ENCODE results near the gene COL21A1.

Gene COL21A1

GRCh38 chr6:56027865-56028264 is 219.5 kb downstream of the COL21A1 start:
- in situ Hi-C loops (cut with HindIII; ENCODE audit: low sequenced_read_pairs): no loop called here
- H3K4me3 ChIP-seq (ENCODE audit: low read depth, low read length): no peak overlapping the region
- no peak for DNase-seq (ENCODE audit: low read depth)
- TF ChIP-seq, protein P1, sequence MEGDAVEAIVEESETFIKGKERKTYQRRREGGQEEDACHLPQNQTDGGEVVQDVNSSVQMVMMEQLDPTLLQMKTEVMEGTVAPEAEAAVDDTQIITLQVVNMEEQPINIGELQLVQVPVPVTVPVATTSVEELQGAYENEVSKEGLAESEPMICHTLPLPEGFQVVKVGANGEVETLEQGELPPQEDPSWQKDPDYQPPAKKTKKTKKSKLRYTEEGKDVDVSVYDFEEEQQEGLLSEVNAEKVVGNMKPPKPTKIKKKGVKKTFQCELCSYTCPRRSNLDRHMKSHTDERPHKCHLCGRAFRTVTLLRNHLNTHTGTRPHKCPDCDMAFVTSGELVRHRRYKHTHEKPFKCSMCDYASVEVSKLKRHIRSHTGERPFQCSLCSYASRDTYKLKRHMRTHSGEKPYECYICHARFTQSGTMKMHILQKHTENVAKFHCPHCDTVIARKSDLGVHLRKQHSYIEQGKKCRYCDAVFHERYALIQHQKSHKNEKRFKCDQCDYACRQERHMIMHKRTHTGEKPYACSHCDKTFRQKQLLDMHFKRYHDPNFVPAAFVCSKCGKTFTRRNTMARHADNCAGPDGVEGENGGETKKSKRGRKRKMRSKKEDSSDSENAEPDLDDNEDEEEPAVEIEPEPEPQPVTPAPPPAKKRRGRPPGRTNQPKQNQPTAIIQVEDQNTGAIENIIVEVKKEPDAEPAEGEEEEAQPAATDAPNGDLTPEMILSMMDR (IDR thresholded peaks at IDR 0.05; ENCODE audit: low read depth, low read length, missing control alignments): no peak

GRCh38 chr6:56026455-56027180 is 220.8 kb downstream of the COL21A1 start:
- TF ChIP-seq, protein P1 (IDR thresholded peaks at IDR 0.05; ENCODE audit: low read depth, low read length, missing control alignments): no peak
- H3K4me3 ChIP-seq (ENCODE audit: low read depth, low read length): no peak overlapping the region
- in situ Hi-C loops (cut with HindIII; ENCODE audit: low sequenced_read_pairs): no loop called here
- no peak for DNase-seq (ENCODE audit: low read depth)

- TF ChIP-seq, protein P1 (IDR thresholded peaks at IDR 0.05; ENCODE audit: low read depth, low read length, missing control alignments): no peak
- no peak overlapping the region for H3K4me3 ChIP-seq (ENCODE audit: low read depth, low read length)
- no peak for DNase-seq (ENCODE audit: low read depth)
- in situ Hi-C loops (cut with HindIII; ENCODE audit: low sequenced_read_pairs): no loop called here
Measured at GRCh38 chr6:56025795-56026194, 221.6 kb downstream of the COL21A1 start.

GRCh38 chr6:56024931-56025330 is 222.4 kb downstream of the COL21A1 start:
- in situ Hi-C loops (cut with HindIII; ENCODE audit: low sequenced_read_pairs): no loop called here
- no peak for DNase-seq (ENCODE audit: low read depth)
- H3K4me3 ChIP-seq (ENCODE audit: low read depth, low read length): no peak overlapping the region
- TF ChIP-seq, protein P1 (IDR thresholded peaks at IDR 0.05; ENCODE audit: low read depth, low read length, missing control alignments): no peak

DNA sequence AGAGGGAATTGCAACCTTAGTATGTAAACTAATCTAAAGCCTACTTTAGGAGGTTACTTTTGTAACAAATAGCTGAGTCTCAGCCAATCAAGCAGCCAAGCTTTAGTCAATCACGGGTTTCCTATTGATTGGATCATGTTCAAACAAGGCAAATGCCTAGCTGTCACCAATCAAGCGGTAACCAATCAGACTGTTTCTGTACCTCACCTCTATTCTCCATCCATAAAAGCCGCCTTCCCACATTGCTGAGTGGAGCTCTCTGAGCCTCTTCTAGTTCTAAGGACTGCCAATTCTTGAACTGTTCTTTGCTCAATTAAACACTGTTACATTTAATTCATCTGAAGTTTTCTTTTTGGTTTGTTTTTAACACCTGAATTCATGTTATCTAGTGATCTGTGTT is 223.6 kb downstream of the COL21A1 start:
- TF ChIP-seq, protein P1 (IDR thresholded peaks at IDR 0.05; ENCODE audit: low read depth, low read length, missing control alignments): no peak
- in situ Hi-C loops (cut with HindIII; ENCODE audit: low sequenced_read_pairs): no loop called here
- DNase-seq (ENCODE audit: low read depth): no peak
- H3K4me3 ChIP-seq (ENCODE audit: low read depth, low read length): no peak overlapping the region

DNA sequence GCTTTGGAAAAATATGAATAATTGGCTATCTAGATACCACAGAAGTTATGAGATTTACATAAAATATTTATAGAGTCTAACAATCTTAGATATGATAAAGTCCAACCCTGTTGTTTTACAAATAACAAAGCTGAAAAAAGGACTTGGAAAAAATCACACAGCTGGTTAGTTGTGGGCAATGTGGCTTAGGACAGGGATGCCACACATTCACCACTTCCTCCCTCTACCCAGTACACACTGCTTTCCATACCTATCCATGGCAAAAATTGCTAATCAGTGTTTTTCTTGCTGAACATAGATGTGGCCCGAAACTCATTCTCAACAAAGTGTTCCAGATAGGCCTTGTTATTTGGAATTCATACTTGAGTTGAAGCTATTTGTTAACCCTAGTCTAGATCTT is 224.7 kb downstream of the COL21A1 start:
- no peak for DNase-seq (ENCODE audit: low read depth)
- no peak overlapping the region for H3K4me3 ChIP-seq (ENCODE audit: low read depth, low read length)
- TF ChIP-seq, protein P1 (IDR thresholded peaks at IDR 0.05; ENCODE audit: low read depth, low read length, missing control alignments): no peak
- in situ Hi-C loops (cut with HindIII; ENCODE audit: low sequenced_read_pairs): no loop called here

All from astrocyte of the cerebellum (primary cell).